ENCODE measurements around the gene SLC32A1. TPM values are rescaled to one million over a fixed set of nuclear protein-coding genes. Genes with fewer than 3 reads are reported as not detected.

Gene SLC32A1
- total and polyA plus RNA-seq, 7 donors: not detected

GRCh38 chr20:38723017-38723847 is 1.1 kb upstream of the SLC32A1 start:
- intact Hi-C loops (cut with DNase I): no loop called here
- H3K36me3 ChIP-seq (ENCODE audit: insufficient read depth in 1 of 2, low read depth in 1 of 2): no peaks in the 10 kb centered on the region
- DNase-seq: no peak
- ATAC-seq: no peak
- no peak overlapping the region for H3K4me3 ChIP-seq
- peaks cover 4 to 100% (median 63%) of the 10 kb centered on the region in 3 donors for H3K27me3 ChIP-seq (ENCODE audit: insufficient read depth in 3 of 3, low read length in 2 of 3)
- WGBS, 3 donors: 1% methylated on average over 55 to 56 of the region's 56 CpGs
- TF ChIP-seq CTCF (IDR thresholded peaks at IDR 0.05): no peak
- H3K27ac ChIP-seq: no peak overlapping the region
- no peaks in the 10 kb centered on the region for H3K4me1 ChIP-seq
- no peaks in the 10 kb centered on the region for H3K9me3 ChIP-seq

GRCh38 chr20:38724626-38725147 is 401 bp downstream of the SLC32A1 start:
- Histone ChIP-seq H3K4me1 (no peaks in the 10 kb centered on the region), H3K27me3 (ENCODE audit: insufficient read depth in 3 of 3, low read length in 2 of 3) (peaks cover 6 to 100% (median 67%) of the 10 kb centered on the region in 3 donors), H3K27ac (no peak overlapping the region), H3K9me3 (no peaks in the 10 kb centered on the region), H3K36me3 (ENCODE audit: insufficient read depth in 1 of 2, low read depth in 1 of 2) (no peaks in the 10 kb centered on the region), H3K4me3 (no peak overlapping the region)
- ATAC-seq (no peak), DNase-seq (no peak)
- WGBS, 3 donors: 1 to 4% (median 2%) methylated on average over 31 to 46 of the region's 46 CpGs
- no peak for TF ChIP-seq CTCF (IDR thresholded peaks at IDR 0.05)
- intact Hi-C loops (cut with DNase I): no loop called here

- no peaks in the 10 kb centered on the region for H3K9me3 ChIP-seq
- DNase-seq: no peak
- intact Hi-C loops (cut with DNase I): no loop called here
- ATAC-seq: no peak
- no peak for TF ChIP-seq CTCF (IDR thresholded peaks at IDR 0.05)
- H3K4me3 ChIP-seq: no peak overlapping the region
- no peaks in the 10 kb centered on the region for H3K4me1 ChIP-seq
- no peaks in the 10 kb centered on the region for H3K36me3 ChIP-seq (ENCODE audit: insufficient read depth in 1 of 2, low read depth in 1 of 2)
- H3K27ac ChIP-seq: no peak overlapping the region
- H3K27me3 ChIP-seq (ENCODE audit: insufficient read depth in 3 of 3, low read length in 2 of 3): peaks cover 6 to 100% (median 63%) of the 10 kb centered on the region in 3 donors
- 3 to 4% (median 4%) methylated on average over 35 of the region's 35 CpGs for WGBS, 3 donors
These were observed 1.0 kb downstream of the SLC32A1 start for GRCh38 chr20:38725148-38725901.

- H3K9me3 ChIP-seq: no peaks in the 10 kb centered on the region
- H3K27me3 ChIP-seq (ENCODE audit: insufficient read depth in 3 of 3, low read length in 2 of 3): peaks cover 6 to 100% (median 63%) of the 10 kb centered on the region in 3 donors
- H3K4me1 ChIP-seq: no peaks in the 10 kb centered on the region
- H3K36me3 ChIP-seq (ENCODE audit: insufficient read depth in 1 of 2, low read depth in 1 of 2): no peaks in the 10 kb centered on the region
- ATAC-seq (no peak), DNase-seq (no peak)
- WGBS, 3 donors: 7 to 10% (median 9%) methylated on average over 50 to 53 of the region's 53 CpGs
- no peak overlapping the region for H3K27ac ChIP-seq
- intact Hi-C loops (cut with DNase I): no loop called here
- H3K4me3 ChIP-seq: no peak overlapping the region
- TF ChIP-seq CTCF (IDR thresholded peaks at IDR 0.05): peak; percentile 19
These were observed 1.9 kb downstream of the SLC32A1 start for GRCh38 chr20:38725931-38726803.

Data from psoas muscle (tissue), 8 donors.